NOMO-1 treated with dmso at 0.1 percent for 144 hours (cell line): ENCODE results near the gene MID1.
A peak's percentile ranks its signal among the peaks of the same experiment; 100 is the strongest.

Experiments used
- DNase-seq: peaks from one replicate; lab custom pipeline; 2025; ENCODE audit not compliant: unreplicated experiment; lab: John Stamatoyannopoulos, UW

MID1 gene

GRCh38 chrX:10447564-10448214 is 172.7 kb downstream of the MID1 start:
- DNase-seq = no peak

- DNase-seq = no peak
Observed at GRCh38 chrX:10444204-10444603, 176.2 kb downstream of the MID1 start.

GRCh38 chrX:10441464-10441863 is 178.9 kb downstream of the MID1 start:
- DNase-seq = no peak

GRCh38 chrX:10433296-10433965 is 187.0 kb downstream of the MID1 start:
- DNase-seq = peak; percentile 59

- no peak for DNase-seq
Observed at GRCh38 chrX:10429908-10430307, 190.5 kb downstream of the MID1 start.

- no peak for DNase-seq
Observed at GRCh38 chrX:10427249-10427648, 193.1 kb downstream of the MID1 start.

- DNase-seq = no peak
Observed at GRCh38 chrX:10423716-10424115, 196.7 kb downstream of the MID1 start.

- no peak for DNase-seq
Observed at GRCh38 chrX:10420134-10420533, 200.3 kb downstream of the MID1 start.

- no peak for DNase-seq
Observed at GRCh38 chrX:10416424-10416823, 204.0 kb downstream of the MID1 start.

- DNase-seq = no peak
Observed at GRCh38 chrX:10415306-10416001, 204.9 kb downstream of the MID1 start.

GRCh38 chrX:10414862-10415261 is 205.5 kb downstream of the MID1 start:
- DNase-seq = no peak

GRCh38 chrX:10414156-10414824 is 206.1 kb downstream of the MID1 start:
- DNase-seq = no peak

GRCh38 chrX:10404436-10404835 is 215.9 kb downstream of the MID1 start:
- no peak for DNase-seq

GRCh38 chrX:10401239-10401638 is 219.1 kb downstream of the MID1 start:
- no peak for DNase-seq

GRCh38 chrX:10399043-10399741 is 221.2 kb downstream of the MID1 start:
- DNase-seq = no peak

- DNase-seq = no peak
Observed at GRCh38 chrX:10398215-10398614, 222.2 kb downstream of the MID1 start.

GRCh38 chrX:10397349-10397748 is 223.0 kb downstream of the MID1 start:
- peak; percentile 92 for DNase-seq

- peak; percentile 95 for DNase-seq
Observed at GRCh38 chrX:10395643-10396042, 224.7 kb downstream of the MID1 start.
